VCaP (cell line): ENCODE results near the gene IRF6.

Experiments used
- H3K27ac ChIP-seq: fragments of 450-650 bp; 2 replicates; pipeline ENCODE4 v1.5.1; 2017
- CTCF ChIP-seq: fragments of 450-650 bp; conservative IDR thresholded peaks from 2 replicates; pipeline ENCODE4 v1.5.1; 2017; ENCODE audit warnings: mild to moderate bottlenecking, moderate library complexity

IRF6 gene

GRCh38 chr1:209777587-209777986, 28.4 kb downstream of the IRF6 start:
- no peak for TF ChIP-seq CTCF
- H3K27ac ChIP-seq = no peak overlapping the region

- no peak overlapping the region for H3K27ac ChIP-seq
- no peak for TF ChIP-seq CTCF
These were observed 30.3 kb downstream of the IRF6 start for GRCh38 chr1:209775678-209776077.

GRCh38 chr1:209774592-209774991, 31.4 kb downstream of the IRF6 start:
- no peak for TF ChIP-seq CTCF
- H3K27ac ChIP-seq = no peak overlapping the region

GRCh38 chr1:209772126-209772525, 33.8 kb downstream of the IRF6 start:
- no peak for TF ChIP-seq CTCF
- H3K27ac ChIP-seq = no peak overlapping the region

GRCh38 chr1:209770636-209771415, 35.1 kb downstream of the IRF6 start:
- H3K27ac ChIP-seq = no peak overlapping the region
- no peak for TF ChIP-seq CTCF

GRCh38 chr1:209769971-209770370, 36.0 kb downstream of the IRF6 start:
- TF ChIP-seq CTCF = no peak
- H3K27ac ChIP-seq = no peak overlapping the region

GRCh38 chr1:209769171-209769904, 36.6 kb downstream of the IRF6 start:
- no peak overlapping the region for H3K27ac ChIP-seq
- no peak for TF ChIP-seq CTCF
